Left ventricle myocardium inferior (tissue), 1 donor: ENCODE data around the gene C9orf50. TPM values are rescaled to one million over a fixed set of nuclear protein-coding genes. Genes with fewer than 3 reads are reported as not detected.

Experiments used
- DNase-seq: peaks from one replicate; pipeline ENCODE4 v3.0.0-alpha.2; 2020
- H3K27ac ChIP-seq: fragments of 200-600 bp; replicated peaks from 2 replicates; pipeline ENCODE4 v1.8.0; 2021
- H3K27me3 ChIP-seq: fragments of 200-600 bp; 2 replicates; pipeline ENCODE4 v1.8.0; 2021; ENCODE audit warnings: low read depth
- H3K36me3 ChIP-seq: fragments of 200-600 bp; 2 replicates; pipeline ENCODE4 v1.8.0; 2021
- H3K4me1 ChIP-seq: fragments of 200-600 bp; 2 replicates; pipeline ENCODE4 v1.8.0; 2021
- H3K4me3 ChIP-seq: fragments of 200-600 bp; 2 replicates; pipeline ENCODE4 v1.8.0; 2021; ENCODE audit warnings: mild to moderate bottlenecking, moderate library complexity
- H3K9me3 ChIP-seq: fragments of 200-600 bp; replicated peaks from 2 replicates; pipeline ENCODE4 v1.8.0; 2021
- CTCF ChIP-seq: fragments of 200-600 bp; IDR thresholded peaks from 2 replicates; pipeline ENCODE4 v1.8.0; 2021; ENCODE audit warnings: antibody characterized with exemption, mild to moderate bottlenecking, borderline replicate concordance
- intact Hi-C: fragments of 100-400 bp; cut with micrococcal nuclease; formaldehyde crosslinking; loops from one replicate; pipeline ENCODE4 v1.11.0; 2022
- total RNA-seq: library from RNA; stranded (reverse); fragmentation: NEBNext Ultra II Directional; extraction: Animal tissue kit (Norgen Biotek cat#: 25700); gene quantifications from one replicate; pipeline ENCODE4 v1.2.1, GENCODE V29; 2021
- donor health status: DM: no; HTN: yes; CAD: no; lungs with severe emphysema.

The C9orf50 gene
- total RNA-seq, 1 donor from 2014 or later = not detected

GRCh38 chr9:129602598-129603415 lies 18.1 kb downstream of the C9orf50 start:
- no peak for TF ChIP-seq CTCF
- no peak for DNase-seq
- Histone ChIP-seq H3K27ac (peak overlapping the region; percentile 50), H3K9me3 (no peaks in the 10 kb centered on the region), H3K27me3 (peaks cover 17% of the 10 kb centered on the region), H3K4me1 (peaks cover 26% of the 10 kb centered on the region), H3K4me3 (no peak overlapping the region), H3K36me3 (no peaks in the 10 kb centered on the region)
- intact Hi-C loops = loop anchor here (10.0 kb wide), 1 partner anchor 108 kb away; no protein-coding TSS in a partner anchor

DNA sequence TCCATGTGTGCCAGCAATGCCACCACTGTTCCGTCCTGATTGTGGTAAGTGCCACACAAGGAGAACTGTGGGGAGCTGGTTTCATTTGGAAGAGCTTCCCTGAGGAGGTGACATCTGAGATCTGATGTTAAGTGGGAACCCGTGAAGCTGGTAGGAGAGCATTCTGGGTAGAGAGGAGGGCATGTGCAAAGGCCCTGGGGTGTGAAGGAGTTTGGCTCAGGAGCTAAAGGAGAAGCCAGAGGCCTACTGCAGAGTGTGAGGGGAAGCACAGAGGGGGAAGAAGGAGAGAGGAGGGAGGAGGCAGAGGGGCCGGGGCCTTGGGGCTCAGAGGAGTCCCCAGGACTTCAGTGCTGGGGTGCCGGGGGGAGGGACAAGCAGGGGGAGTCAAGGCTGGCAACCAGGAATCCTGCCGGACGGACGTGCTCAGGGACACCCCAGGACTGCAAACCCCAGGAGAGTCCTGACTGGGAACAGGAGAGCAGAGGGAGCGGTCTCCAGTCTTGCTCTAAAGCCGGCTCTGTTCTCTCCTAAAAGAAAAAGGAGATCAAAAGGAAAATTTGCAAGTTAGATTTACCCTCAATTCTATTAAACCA lies 19.7 kb downstream of the C9orf50 start:
- DNase-seq = no peak
- Histone ChIP-seq H3K36me3 (no peaks in the 10 kb centered on the region), H3K4me1 (peaks cover 28% of the 10 kb centered on the region), H3K4me3 (no peak overlapping the region), H3K9me3 (no peaks in the 10 kb centered on the region), H3K27ac (no peak overlapping the region), H3K27me3 (peaks cover 29% of the 10 kb centered on the region)
- intact Hi-C loops = loop anchor here (10.0 kb wide), 1 partner anchor 106 kb away; no protein-coding TSS in a partner anchor
- no peak for TF ChIP-seq CTCF

DNA sequence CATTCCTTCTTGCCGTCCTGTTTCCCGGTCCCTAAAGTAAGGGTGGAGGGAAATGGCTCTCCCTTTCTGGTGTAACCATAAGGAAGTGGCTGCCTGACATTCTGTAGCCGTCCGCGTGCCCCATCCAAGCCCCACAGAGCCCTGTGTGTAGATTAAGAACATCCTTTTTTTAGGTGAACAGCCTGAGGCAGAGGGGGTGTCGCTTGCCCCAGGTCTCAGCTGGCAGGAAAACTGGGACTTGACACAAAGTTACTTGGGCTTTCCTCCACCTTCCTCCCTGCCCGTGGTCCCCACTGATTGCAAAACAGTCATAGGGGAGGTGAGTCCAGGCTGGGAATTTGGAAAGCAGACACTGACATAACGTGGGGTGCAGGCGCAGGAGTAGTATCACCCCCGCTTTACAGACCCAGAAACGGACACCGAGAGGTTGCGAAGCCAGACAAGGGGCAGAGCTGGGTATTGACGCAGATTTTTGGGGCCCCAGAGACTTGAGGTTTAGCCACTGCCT lies 22.8 kb downstream of the C9orf50 start:
- Histone ChIP-seq H3K4me1 (peaks cover 26% of the 10 kb centered on the region), H3K9me3 (no peaks in the 10 kb centered on the region), H3K4me3 (peak overlapping the region; percentile 65), H3K27ac (peak overlapping the region; percentile 90), H3K27me3 (peaks cover 29% of the 10 kb centered on the region), H3K36me3 (no peaks in the 10 kb centered on the region)
- no peak for DNase-seq
- intact Hi-C loops = no loop called here
- no peak for TF ChIP-seq CTCF

DNA sequence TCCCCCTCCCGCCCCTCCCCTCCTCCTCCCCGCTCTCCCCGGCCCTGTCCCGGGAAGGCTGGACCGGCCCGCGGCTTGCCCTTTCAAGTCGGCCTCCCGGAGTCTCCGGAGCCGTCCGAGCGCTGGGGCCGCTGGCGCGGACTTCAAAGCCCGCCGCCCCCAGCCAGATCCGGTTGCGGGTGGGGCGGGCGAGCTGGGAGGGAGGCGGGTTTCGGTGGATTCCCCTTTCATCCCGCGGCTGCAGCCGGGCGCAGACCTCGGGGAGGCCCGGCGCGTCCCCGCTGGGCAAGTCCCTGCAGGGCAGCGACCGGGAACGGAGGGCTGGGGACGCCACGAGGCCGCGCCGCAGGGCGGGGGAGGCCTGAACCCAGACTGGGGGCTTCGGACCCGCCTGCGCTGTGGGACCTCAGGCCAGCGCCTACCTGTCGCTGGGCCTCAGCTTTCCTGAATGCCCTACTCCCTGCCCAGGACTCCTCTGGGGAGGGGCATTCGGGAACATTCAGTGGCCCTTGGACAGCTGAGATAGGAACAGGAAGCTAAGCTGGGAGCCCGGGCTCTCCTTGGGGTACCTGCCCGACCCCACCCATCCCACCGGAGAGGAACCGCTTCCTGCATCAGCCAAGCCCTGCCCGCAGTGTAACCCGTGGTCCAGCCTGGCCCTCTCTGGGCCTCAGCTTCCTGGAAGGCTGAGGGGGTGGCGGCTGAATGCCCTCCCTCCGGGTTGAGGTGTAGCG lies 23.4 kb downstream of the C9orf50 start:
- intact Hi-C loops = no loop called here
- peaks cover 22% of the 10 kb centered on the region for H3K4me1 ChIP-seq
- peak overlapping the region; percentile 90 for H3K27ac ChIP-seq
- H3K27me3 ChIP-seq = peaks cover 29% of the 10 kb centered on the region
- H3K36me3 ChIP-seq = no peaks in the 10 kb centered on the region
- no peak for TF ChIP-seq CTCF
- DNase-seq = peak; percentile 72
- peak overlapping the region; percentile 65 for H3K4me3 ChIP-seq
- no peaks in the 10 kb centered on the region for H3K9me3 ChIP-seq
